ENCODE measurements around the gene THUMPD1.

Gene THUMPD1

DNA sequence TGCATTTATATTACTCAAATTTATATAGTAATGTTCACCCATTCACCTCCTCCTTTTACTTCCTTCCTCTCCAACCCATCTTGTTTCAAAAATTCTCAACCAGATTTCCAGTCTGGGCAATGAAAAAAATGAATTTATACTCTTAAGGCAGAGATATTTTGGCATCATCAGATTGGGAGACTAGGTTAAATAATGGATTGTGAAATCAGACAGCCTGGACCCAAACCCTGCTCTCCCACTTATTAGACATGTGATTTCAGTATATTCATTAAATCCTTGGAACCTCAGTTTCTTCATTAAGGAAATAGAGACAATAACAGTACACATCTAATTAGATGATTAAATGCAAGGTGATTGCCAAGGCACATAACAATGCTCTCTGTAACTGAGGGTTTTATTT lies 52.0 kb downstream of the THUMPD1 start:
- DNase-seq, result no peak

DNA sequence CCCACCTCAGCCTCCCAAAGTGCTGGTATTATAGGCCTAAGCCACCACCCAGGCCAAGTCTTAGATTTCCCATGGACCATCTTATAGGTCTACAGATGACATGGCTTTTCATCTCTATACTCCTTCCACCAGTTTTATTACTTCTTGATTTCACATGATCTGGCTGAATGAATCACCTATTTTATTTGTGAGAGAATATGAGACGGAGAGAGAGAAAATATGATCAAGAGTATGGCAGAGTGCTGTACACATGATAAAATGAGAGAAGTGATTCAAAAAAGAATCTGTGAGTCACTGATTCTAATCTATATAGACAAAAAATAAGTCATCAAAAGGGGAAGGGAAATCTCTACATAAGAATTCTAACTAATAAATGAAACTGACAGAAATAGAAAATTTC lies 57.8 kb downstream of the THUMPD1 start:
- DNase-seq, result no peak

Data from effector CD8-positive, alpha-beta T cell (primary cell).